Measurements from ENCODE around the gene ATP11B.
"Not testable (repeated sequence)": the region's sequence is repeated elsewhere in the genome, so short reads cannot be mapped to it uniquely, and the experiment has no call there.

The ATP11B gene

DNA sequence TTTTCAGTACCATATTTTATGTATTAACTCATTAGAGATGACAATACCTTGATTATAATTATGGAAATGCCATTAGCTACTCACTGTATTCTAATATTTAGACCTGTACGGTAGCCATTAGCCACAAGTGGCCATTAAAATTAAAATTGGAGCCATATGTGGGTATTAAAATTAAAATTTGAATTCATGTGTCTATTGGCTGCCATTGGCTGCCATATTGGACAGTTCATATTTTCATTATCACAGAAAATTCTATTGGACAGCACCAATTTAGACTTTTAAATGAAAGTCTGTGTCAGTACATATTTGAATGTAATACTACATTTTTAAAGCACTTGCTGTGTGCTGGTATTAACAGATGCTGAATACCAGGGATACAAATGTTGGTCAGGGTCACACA lies 3.0 kb downstream of the ATP11B start:
- DNase-seq = no peak

DNA sequence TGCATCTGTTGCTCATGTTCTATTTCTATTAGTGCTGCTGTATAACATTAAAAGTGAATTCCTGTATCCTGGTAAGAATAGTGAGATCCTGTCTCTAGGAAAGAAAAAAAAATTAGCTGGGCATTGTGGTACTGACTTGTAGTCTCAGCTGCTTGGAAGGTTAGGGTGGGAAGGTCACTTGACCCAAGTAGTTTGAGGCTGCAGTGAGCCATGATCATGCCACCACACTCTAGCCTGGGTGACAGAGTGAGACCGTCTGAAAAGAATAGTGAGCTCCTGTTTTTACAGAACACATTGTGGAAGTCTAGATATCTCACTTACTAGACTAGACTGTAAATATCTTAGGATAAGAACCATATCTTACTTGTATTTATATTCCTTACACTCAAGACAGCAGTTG lies 4.6 kb downstream of the ATP11B start:
- no peak for DNase-seq

DNA sequence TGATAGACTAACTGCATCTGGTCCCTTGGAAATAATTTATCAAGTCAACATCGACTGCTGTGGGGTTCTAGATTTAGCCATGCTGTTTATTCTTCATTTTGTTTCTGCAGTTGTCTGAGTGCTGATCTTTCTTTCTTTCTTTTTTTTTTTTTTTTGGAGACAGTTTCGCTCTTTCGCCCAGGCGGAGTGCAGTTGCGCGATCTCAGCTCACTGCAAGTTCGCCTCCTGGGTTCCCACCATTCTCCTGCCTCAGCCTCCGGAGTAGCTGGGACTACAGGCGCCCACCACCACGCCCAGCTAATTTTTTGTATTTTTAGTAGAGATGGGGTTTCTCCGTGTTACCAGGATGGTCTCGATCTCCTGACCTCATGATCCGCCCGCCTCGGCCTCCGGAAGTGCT lies 5.8 kb downstream of the ATP11B start:
- not testable (repeated sequence) for DNase-seq

DNA sequence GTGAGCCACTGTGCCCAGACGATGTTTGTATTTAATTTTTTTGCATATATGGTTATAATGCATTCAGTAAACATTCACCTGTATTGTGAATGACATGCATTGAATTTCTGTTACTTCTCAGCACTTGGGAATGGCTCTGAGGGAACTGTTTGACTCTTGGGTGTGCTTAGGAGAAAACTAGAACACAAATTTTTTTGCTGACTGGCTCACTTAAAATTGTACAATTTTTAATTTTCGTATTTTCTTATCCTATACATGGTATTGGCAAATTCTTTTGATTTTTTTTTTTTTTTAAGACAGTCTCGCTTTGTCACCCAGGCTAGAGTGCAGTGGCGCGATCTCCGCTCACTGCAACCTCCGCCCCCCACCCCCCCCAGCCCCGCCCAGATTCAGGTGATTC lies 7.2 kb downstream of the ATP11B start:
- no peak for DNase-seq

DNA sequence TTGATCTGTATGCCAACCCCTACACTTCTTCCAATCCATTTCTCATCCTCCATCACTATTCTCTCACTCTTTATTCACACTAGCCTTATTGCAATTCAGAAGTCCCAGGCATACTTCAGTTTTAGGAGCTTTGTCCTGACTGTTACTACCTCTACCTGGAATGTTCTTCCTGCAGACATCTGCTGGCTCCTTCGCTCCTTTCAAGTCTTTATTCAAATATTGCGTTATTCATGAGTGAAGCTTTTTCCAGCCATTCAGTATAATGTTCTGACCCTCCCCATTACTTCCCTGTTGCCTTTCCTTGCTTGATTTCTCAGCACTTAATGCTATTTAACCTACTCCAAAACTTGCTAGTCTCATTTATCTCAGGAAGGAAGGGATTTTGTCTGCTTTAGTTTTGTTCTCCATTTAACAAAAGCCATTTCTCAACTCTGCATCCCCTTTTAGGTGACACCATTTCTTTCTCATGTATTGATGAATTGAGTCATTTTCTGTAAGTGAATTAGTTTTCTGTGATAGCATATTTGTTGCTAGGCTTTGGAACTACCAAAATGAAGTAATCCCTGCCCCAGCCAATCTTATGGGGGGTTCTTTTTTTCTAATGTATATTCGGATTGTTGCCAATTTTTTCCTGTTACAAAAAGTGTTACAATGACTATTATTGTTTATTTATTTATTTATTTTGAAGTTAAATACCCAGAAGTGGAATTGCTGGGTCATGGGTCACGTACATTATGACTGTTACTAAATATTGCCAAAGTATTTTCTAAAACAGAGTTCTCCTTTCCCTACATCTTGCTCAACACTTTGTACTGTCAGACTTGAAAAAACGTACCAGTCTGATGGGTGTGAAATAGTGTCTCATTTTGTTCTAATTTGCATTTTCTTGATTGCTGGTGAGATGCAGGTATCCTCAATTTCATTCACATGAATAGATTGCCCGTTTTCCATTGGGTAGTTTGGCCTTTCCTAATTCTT lies 9.4 kb downstream of the ATP11B start:
- DNase-seq = peak; percentile 94 to 95

DNA sequence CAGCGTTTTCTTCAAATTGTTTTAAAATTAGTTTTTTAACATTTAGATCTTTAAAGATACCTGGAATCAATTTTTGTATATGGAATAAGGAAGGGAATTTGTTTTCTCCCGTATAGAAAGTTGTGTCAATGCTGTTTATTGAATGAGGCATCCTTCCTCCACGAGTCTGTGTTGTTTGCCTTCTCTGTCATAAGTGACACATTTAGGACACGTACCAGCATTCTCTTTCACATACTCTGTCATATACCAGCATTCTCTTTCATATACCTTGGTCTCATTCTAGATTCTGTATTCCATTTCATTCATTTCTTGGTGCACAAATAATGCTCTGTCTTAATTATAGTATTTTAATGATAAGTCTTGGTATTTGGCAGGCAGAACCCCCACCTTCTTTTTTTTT lies 10.3 kb downstream of the ATP11B start:
- DNase-seq = no peak

DNA sequence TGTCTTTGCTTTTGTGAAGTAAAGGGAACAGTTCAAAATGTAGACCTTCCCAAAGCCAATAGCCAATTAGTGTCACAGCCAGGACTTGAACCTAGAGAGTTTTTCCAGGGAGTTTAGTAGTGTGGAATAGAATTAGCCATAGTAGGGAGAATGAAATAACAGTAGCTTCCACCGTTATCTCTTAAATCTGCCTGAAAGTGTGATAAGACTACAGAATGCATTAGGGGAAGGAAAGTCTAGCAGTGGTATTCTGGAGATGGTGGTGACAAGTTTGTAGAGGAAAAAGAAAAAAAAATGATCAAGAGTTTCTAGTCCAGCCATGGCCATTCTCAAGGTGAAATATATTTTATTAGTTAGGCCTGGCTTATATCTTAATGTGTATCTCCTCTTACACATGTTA lies 13.8 kb downstream of the ATP11B start:
- no peak for DNase-seq

DNA sequence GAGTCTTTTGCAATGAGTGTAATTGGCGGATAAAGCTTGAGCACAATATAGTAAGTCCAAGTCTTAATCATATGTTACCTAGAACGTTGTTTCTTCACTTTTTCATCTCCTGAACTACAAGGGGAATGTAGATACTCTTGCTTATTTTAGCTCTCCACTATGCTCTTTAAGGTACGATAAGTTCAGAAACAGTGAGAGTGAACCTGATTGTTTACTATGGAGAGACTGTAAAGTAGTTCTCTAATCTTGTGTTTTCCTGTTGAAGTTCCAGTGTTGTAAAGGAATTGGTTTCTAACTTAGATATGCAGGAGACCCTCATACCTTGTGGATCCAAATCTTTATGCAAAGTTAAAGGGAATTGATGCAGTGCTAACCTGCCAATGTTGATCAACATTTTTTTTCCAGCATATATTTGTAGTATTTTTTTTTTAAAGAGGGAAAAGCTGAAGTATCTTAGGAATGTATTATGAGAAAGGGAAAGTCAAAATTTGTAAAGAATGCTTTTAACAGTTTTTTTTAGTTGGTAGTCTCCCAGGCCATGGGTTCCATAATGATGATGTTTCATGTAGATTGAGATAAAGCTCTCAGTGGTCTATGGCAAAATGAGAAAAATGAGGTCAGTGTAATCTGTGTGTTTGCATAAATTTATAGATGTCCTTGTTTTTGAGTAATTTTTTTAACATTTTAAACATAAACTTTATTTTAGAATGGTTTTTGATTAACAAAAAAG lies 14.9 kb downstream of the ATP11B start:
- DNase-seq = no peak

DNA sequence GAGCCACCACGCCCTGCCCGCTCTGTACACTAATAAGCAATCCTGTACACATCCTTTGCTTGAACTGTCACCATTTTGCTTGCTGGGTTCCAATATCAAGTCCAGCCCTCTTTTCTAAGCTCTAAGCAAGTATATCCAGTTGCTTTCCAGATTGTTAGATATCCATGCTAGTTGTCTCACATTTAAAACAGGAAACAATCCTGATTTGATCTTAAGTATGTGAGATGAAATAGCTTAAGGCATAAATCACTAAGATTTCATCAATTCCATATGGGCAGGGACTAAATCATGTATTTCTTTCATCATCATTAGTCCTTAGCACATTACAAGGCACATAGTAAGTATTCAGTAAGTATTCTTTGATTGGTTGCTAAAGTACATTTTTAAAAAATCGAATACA lies 16.2 kb downstream of the ATP11B start:
- DNase-seq = no peak

DNA sequence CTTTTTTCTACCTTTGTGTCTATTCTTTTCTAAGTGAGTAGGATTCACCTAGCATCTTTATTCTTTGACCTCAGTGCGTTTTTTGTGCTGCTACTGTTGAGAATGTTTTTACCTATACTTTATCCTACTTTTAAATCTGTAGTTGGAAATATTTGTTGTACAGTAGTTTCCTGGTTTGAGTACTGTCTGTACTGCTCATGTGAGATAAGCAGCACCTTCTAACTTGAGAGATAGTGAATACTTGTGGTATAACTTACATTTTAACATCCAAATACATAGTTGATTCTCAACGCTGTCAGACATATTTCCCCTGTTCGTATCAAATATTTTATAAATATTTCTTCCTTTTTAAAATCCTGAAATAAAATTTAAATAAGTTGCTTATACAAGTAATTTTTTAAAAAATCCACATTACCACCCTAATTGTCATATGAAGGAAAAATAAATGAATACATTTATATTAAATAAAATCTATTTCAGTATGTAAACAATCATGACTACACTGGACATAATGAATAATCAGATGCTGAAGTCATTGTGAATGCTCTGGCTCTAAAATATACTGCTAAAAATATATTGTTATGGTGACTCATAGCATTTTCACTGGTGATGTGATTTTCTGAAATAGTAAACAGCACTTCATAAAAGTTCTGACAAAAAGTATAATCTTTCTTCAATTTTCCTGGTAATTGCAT lies 17.4 kb downstream of the ATP11B start:
- no peak for DNase-seq

DNA sequence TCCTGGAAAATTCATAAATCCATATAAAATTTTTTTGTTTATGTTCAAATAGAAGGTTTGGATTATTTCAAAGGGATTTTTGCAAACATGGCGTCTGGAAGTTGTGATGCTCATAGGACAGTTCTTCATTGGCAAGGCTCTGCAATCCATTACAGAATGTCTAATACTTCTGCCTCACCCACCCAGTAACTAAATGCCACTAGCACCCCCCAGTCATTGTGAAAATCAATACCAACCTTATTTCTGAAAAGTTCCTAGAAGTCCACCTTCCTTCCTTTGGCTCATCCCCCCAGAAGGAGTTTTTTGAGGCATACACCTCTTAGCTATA lies 17.9 kb downstream of the ATP11B start:
- DNase-seq = no peak

DNA sequence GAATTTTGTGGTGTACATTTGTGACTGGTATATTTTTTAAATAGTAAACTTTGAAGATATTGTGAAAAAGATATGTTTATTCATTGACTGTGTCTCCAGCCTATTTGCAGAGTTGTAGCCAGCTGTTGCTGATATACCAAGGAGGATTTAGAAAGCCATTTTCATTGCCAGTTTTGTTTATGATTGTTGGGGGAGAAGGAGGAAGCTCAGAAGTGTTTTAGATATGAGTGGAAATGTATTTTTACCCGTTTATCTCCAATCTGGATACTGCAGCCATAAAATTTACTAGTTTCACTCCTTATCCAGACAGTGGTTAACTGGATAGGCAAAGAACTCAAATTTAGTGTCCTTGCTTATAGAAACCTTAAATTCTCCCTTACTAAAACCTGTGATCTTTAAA lies 18.8 kb downstream of the ATP11B start:
- DNase-seq = no peak

DNA sequence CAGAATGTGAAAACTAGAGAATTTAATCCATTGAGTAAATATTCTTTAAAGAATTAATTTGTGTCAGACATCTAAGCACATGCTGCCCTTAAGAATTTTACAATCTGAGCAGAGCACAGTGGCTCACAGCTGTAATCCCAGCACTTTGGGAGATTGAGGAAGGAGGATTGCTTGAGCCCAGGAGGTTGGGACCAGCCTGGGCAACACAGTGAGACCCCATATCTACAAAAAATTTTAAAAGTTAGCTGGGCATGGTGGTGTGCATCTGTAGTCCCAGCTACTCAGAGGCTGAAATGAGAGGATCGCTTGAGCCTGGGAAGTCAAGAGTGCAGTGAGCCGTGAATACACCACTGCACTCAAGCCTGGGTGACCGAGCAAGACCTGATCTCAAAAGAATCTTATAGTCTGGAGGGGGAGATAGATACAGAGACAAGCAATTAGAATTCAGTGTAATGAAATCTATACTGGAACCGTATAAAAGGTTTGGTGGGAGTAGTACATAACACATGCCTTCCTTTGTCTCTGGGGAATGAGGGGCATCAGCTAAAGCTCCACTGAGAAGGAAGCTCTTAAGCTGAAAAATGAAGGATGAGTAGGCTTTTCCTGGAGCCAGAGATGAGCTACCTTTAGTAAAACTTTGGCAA lies 21.2 kb downstream of the ATP11B start:
- no peak for DNase-seq

DNA sequence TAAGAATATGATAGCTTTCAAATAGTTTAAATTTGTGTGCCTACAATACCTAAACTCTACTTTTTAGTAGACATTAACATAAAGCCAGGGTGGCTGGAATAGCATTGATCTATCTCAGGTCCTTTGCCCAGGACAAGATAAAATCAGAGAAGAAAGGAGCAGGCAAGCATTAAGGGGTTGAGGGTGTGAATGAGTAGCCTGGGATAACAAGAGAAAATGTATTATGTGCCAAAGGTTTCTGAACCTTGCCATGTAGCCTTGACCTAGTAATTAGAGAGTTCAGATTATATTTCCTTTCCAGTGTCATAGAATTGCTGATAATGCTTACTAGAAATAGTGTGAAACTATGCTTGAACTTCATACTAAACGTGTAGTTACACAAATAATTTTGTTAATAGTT lies 22.9 kb downstream of the ATP11B start:
- DNase-seq = no peak

DNA sequence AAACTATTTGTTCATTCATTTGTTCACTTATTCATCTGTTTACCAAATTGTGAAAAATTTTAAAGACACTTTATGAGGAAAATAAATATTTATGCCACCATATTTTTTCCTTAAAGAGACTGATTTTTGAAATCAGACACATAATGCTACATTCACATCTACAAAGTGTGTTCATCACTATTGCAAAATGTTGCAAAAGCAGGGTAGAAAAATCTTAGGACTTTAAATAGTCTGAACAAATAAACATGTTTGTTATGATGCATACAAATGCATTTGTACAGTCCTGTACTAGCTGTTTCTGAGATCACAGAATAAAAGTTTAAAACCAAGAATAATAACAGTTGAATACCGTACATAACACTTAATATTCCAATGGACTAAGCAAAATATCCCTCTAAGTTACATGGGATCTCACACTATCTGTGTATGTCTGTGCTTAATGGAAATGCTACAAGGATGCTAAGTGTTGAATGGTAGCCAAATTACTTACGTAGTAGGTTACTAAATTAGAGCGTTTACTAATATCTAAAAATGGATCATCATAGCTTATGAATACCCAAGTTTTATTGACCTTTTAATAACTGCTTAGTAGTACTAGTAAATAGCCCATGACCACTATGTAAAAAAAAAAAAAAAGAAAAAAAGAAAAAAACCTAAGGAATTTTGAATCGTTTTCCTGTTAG lies 25.1 kb downstream of the ATP11B start:
- DNase-seq = no peak

DNA sequence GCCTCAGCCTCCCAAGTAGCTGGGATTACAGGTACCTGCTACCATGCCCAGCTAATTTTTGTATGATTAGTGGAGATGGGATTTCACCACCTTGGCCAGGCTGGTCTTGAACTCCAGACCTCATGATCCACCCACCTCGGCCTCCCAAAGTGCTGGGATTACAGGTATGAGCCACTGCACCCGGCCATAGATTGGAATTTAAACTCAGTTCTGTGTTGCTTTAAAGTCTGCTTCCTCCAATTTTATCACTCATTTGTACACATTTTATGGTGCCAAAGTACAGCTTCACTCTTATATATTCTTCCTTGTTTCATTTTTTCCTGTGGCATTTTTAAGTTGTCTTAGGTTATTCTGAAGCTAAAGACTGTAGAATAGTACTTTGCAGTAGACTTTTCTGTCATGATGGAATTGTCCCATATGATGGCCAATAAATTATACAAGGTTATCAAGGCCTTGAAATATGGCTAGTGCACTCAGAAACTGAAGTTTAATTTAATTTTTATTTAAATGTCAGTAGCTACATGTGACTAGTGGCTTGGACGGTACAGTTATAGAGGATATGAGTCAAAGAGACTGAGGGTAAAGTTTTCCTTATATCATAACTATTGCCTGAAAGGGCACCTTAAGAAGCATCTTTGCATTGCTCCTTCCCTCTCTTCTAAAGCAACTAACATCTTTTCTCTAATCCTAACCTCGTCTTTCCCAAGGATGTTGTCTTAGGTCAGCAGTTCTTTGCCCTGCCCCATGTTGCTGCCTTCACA lies 28.1 kb downstream of the ATP11B start:
- DNase-seq = no peak

DNA sequence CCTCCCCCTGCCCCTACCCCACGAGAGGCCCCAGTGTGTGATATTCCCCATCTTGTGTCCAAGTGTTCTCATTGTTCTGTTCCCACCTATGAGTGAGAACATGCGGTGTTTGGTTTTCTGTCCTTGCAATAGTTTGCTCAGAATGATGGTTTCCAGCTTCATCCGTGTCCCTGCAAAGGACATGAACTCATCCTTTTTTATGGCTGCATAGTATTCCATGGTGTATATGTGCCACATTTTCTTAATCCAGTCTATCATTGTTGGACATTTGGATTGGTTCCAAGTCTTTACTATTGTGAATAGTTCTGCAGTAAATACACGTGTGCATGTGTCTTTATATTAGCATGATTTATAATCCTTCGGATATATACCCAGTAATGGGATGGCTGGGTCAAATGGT lies 29.0 kb downstream of the ATP11B start:
- not testable (repeated sequence) for DNase-seq

DNA sequence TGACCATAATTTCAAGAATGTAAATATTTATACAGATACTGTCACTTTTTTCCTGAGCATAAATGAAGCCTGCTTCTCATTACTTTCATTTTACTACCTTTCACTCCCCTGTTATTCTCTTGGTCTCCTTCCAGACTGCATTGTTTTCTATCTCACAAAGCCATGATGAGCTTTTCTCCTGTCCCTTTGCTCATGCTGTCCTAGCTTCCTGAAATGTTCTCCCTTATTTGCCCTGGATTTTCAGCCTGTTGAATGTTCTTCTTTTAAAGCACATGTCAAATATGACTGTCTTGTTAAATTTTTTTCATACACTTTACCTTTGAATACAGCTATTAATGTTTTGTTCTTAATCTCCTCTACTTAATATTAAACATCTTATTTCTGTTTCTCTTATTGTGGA lies 31.7 kb downstream of the ATP11B start:
- DNase-seq = no peak

DNA sequence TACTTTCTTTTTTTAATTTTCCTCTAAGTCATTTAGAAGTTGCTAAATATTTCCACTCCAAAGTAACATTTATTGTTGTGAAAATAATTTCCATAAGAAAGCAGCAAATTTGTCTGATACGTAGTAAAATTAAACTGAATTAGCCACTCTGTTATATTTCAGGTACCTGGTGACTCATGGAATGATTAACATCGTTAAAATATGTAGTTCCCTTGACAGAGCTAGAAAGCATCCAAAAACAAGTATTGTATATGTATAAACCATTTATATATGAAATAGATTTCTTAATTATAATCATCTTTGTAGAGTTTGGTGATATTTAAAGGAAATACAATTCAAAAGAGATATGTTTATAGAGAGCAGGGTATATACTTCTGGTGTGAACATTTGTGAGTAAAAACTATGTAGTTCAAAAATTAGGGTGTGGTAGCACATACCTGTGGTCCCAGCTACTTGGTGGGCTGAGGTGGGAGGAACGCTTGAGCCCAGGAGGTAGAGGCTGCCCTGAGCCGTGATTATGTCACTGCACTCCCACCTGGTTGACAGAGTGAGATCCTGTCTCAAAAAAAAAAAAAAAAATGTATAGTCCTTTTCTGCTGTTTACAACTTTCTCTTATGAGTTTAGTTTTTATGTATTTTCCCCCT lies 36.6 kb downstream of the ATP11B start:
- no peak for DNase-seq

DNA sequence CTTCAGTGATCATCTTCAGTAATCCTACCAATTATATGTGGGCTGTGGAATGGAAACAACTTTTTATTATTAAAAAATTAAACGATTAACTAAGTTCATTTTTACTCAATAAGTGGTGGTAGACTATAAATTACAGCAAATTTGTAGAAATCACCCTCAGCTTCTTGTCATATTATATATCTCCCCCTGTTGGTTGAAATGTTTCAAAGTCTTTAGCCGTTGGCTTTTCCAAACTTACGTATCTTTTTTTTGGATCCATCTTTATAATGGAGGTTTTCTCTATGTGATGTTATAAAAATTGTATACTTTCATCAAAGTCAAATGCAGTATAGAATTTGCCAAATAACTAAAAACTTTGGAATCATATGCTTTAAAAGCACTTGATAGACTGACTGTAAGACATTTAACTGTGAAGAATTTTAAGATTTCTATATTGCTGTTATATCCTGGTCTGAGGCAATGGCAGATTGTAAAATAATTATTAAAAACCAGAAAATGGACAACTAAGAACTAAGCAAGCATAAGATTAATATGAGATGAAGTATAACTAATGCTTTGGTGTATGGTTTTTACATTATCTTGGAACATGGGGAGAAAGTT lies 44.7 kb downstream of the ATP11B start:
- DNase-seq = peak; percentile 43 to 74

DNA sequence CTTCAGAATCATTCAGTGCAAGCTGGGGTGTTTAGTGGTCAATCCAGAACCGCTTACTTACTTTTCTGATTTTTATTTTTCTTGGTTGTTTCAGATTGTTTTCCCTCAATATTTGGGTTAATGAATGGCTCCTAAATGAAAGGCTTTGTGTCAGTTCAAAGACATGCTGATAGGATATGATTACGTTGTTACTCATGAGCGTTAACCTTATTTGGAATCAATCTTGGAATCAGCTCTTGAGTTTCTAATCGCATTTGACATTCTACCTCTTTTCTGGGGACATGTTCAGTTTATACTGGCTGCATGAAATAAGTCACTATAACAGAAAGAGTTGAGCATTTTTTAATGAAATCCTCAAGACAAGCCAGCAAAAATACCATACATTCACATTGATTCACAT lies 50.2 kb downstream of the ATP11B start:
- DNase-seq = no peak
